Kidney tubule cell (primary cell): ENCODE results near the gene CARD9.
A peak's percentile ranks its signal among the peaks of the same experiment; 100 is the strongest.

ENCODE experiments used
- DNase-seq: peaks from one replicate; pipeline ENCODE4 v3.0.0-alpha.2; 2018; ENCODE audit warnings: low spot score

Gene CARD9

DNA sequence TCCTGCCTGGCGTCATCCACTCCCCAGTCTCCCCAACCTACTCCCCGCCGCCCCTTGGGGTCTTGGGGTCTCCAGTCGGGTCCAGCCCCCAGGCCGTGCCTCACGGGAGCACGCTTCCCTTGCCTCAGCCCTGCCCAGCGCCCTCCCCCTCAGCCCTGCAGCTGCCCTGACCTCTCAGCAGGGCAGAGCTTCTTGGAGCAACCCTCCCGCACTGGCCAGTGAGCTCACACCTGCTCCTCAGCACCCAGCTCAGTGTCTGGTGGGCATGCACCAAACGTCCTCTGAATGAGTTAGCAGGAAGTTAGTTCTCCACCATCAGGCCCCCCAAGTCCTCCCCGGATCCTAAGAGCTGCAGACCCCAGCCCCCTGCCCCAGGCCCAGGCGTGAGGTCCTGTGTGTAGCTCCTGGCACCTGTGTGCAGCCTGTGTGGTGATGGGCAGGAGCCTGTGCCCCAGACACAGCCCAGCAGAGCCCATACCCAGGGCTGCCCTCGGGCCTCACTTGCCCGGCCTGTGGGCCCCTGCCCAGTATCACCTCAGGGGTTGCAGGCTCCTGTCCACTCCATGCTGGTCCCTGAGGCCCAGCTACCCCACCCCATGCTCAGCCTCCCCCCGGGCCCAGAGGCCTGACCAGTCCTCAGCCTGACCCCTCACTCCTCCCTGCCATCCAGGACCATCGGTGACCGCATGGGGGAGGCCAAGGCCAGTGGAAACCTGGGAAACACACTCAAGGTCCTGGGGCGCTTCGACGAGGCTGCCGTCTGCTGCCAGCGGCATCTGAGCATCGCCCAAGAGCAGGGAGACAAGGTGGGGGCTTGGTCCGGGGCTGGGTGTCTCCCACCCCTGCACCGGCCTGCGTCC lies 37.9 kb downstream of the CARD9 start:
- DNase-seq = no peak

- no peak for DNase-seq
Observed at GRCh38 chr9:136334541-136334940, 38.9 kb downstream of the CARD9 start.

GRCh38 chr9:136333486-136333885 lies 40.0 kb downstream of the CARD9 start:
- no peak for DNase-seq

- no peak for DNase-seq
Observed at GRCh38 chr9:136333045-136333444, 40.4 kb downstream of the CARD9 start.

GRCh38 chr9:136332482-136332983 lies 40.9 kb downstream of the CARD9 start:
- no peak for DNase-seq

DNA sequence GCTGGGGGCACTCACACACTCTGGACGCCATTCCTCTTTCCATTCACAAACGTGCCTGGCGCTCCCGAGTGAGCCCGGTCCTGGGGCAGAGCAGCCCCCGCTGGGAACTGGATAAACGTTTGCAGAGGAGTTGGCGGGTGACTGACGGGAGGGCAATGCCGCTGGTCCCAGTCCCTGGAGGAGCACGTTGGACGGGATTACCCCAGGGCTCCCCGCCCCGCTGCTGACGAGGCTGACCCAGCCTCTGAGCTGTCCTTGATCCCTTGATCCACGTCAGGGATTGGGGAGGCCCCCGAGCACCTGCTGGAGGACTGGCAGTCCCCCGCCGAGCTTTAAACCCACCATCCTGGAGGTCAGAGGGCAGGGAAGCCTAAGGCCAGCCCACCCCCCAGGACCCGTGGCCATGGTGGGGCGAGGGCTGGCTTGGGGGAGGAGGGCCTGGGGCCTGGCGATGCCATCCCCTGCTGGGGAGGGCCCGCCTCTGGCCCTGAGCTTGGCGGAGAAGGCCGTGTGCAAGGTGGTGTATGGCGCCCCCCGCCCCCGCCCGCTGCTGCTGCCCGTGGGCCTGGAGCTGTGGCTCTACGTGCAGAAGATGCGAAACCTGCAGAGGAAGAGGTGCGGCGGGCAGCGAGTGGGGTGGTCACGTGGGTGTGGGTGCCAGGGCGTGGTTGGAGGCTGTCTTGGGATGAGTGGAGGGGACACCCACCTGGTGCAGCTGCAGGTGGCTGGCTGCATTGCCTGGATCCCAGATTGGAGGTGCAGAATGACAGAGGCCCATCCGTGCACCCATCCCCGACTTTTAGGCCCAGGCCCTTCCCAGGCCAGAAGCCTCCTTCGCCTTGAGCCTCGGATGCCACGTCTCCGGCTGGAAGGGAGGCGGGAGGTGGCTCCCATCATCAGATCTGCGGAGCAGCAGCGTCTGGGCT lies 41.6 kb downstream of the CARD9 start:
- no peak for DNase-seq

DNA sequence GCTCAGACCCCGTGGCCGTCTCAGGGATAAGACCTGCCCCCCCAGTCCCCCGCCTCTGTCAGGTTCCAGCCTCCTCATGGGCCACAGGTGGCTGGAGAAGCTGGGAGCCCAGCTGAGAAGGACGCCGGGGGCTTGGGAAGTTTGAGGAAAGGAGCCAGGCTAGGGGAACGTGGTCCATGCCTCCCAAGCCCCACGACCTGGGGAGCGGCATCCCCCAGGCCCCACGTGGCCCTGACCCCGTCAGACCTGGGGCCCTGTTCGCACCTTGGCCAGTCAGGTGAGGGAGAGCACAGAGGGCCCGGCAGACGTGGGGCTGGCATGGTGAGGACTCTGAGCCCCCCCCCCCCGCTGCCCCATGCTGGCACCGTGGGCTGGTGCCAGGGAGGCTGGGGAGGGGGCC lies 42.4 kb downstream of the CARD9 start:
- DNase-seq = no peak

- DNase-seq = no peak
Observed at GRCh38 chr9:136330406-136330990, 43.0 kb downstream of the CARD9 start.

DNA sequence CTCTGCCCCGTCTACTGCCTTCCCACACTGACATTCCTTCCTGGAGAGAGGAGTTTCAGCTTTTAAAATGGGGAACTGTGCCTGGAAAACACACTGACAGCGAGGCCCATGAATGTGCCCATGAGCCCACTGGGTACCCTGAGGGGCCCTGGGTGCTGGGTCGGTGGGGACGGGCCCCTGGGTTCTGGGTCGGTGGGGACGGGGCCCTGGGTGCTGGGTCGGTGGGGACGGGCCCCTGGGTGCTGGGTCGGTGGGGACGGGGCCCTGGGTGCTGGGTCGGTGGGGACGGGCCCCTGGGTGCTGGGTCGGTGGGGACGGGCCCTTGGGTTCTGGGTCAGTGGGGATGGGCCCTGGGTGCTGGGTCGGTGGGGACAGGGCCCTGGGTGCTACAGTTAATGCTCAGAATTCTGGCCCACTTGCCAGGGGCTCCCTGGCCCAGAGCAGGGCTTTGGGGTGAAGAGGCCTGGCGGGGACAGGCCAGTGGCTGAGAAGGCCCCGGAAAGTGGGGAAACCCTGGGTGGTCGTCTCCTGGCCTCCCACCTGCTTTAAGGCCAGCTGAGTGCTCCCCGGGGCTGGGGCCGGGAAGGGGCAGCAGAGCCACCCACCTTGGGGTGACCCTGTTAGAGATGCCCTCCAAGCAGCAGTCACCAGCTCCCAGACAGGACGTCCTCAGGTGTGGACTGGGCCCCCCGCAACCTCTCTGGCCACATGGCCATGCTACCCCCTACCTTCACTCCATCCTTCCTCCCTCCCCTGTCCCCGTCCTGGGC lies 43.6 kb downstream of the CARD9 start:
- DNase-seq = no peak

GRCh38 chr9:136329211-136329627 lies 44.2 kb downstream of the CARD9 start:
- no peak for DNase-seq

- DNase-seq = no peak
Observed at GRCh38 chr9:136328622-136329041, 44.8 kb downstream of the CARD9 start.

GRCh38 chr9:136328011-136328621 lies 45.4 kb downstream of the CARD9 start:
- DNase-seq = peak; percentile 62

- DNase-seq = peak; percentile 56
Observed at GRCh38 chr9:136327304-136327974, 46.0 kb downstream of the CARD9 start, which contains the start of gene GPSM1. Gene GPSM1 (plus strand): TSS chr9:136327539. CDS start chr9:136327696, 157 bp downstream.

DNA sequence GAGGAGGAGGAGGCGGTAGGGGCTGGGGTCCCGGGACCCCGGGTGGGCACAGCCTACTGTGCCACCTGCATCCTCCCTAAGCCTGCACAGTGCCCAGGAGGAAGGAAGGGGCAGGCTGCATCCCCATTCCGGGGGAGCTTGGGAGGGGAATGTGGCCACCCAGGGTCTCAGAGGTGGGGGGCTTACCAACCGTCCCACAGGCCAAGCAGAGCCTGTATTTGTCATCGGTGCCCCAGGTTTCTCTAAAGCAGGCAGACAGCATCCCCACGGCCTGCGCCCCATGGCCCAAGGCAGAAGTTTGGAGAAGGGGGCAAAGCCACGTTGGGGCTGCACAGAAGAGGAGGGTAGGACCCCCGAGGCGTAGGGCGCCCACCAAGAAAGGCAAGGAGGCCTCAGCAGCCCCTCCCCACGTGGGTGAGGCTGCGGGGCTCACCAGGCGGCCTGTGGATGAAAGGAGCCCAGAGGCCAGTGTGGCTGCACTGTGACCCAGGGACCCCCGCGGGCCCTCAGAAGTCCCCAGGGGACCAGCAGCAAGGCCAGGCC lies 46.6 kb downstream of the CARD9 start:
- DNase-seq = no peak

DNA sequence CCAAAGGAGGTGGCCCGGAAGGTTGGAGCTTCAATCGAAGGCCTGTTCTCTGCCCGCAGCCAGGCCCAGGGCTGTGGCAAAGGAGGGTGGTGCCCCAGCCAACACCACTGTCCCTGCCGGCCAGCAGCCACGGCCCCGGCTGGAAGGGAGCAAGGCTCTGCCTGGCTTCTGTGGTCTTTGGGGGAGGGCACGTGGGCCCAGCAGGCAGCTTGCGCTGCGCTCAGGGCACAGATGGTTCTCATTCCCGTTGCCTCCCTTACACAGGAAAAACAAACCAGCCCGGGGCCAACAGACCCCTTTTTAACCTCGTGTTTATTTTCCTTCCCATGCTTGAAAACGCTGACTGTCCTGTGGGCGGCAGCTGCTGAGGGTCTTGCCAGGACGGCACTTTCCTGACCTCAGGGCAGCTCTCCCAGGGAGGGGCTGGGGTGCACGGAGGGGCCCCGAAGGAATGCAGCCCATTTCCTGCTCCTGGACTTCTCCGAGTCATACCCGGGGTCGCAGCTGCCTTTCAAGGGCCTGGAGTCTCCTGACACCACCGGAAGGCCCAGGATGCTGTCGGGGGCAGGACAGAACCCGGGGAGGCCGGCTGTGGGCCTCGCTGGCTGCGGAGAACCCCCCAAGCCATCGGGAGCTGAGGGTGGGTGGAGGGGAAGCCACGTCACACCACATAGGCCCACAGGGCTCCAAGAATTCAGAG lies 47.3 kb downstream of the CARD9 start:
- DNase-seq = no peak

DNA sequence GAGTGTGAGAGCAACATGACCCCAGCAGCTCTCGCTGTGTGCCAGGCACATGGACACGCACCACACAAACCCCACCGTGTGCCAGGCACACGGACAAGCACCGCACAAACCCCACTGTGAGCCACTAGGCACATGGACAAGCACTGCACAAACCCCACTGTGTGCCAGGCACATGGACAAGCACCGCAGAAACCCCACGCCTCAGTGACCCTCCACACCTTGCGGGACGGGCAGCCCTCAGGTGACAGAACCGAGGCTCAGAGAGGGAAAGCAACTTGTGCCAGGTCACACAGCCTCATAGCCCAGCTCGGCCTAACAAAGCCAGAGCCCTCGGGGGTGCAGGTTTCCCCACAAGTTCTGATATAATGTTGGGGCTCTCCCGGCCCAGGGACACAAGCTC lies 48.1 kb downstream of the CARD9 start:
- DNase-seq = no peak

DNA sequence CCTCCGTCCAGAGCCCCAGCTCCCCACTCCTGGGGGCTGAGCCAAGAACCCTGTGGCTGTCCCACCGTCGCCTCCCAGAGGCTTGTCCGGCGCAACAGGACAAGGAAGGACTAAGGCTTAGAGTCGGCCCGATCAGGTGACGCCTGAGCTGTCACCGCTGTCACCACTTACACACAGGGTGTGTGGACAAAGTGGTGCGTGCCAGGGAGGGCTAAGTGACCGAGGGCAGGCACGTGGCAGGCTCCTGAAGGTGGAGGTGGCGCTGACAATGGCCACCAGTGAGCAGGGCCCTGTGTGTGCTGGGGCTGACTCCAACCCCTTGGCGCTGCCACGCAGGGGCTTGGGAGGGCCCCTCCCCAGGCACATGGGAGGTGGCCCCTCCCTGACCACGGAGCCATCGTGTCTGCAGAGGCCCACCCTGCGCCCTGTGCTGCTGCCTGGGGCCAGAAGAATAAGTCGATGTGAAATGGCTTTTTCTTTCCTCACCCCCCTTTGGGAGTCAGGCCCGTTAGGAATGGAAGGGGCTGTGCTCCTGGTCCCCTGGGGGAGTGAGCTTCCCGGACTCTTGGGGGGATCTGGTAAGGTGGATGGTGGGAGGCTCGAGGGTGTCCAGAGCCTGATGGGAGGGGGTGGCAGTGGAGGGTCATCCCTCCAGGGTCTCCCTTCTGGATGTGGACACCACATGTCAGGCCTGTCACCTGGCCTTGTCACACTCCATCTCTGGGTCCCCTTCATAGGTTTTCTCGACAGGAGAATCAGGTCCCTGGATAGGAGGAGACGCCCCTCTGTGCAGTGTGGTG lies 48.8 kb downstream of the CARD9 start:
- DNase-seq = peak; percentile 32

- no peak for DNase-seq
Observed at GRCh38 chr9:136323371-136323789, 50.1 kb downstream of the CARD9 start.
